Muscle layer of duodenum (tissue), 2 donors: ENCODE results near the gene IRAK1BP1.

ENCODE experiments used
- H3K27ac ChIP-seq: one replicate; pipeline ENCODE4 v1.7.0; 2013; ENCODE audit warnings: mild to moderate bottlenecking, low read length
- H3K27me3 ChIP-seq: one replicate; pipeline ENCODE4 v1.7.0; 2013; ENCODE audit warnings: low read depth, mild to moderate bottlenecking, control low read depth, low read length
- H3K36me3 ChIP-seq, 2 donors: one replicate each; pipeline ENCODE4 v1.7.0; 2013; ENCODE audit warnings: low read length in 2 of 2, control low read depth in 1 of 2, mild to moderate bottlenecking in 1 of 2; ENCODE audit not compliant: insufficient read depth in 2 of 2, control insufficient read depth in 1 of 2
- H3K4me1 ChIP-seq, 2 donors: one replicate each; pipeline ENCODE4 v1.7.0; 2013; ENCODE audit warnings: low read length in 2 of 2, mild to moderate bottlenecking in 2 of 2, control low read depth in 1 of 2, moderate library complexity in 1 of 2; ENCODE audit not compliant: insufficient read depth in 2 of 2, control insufficient read depth in 1 of 2
- H3K4me3 ChIP-seq, 2 donors: one replicate each; pipeline ENCODE4 v1.7.0; 2013; ENCODE audit warnings: low read length in 2 of 2, low read depth in 1 of 2, mild to moderate bottlenecking in 1 of 2
- H3K9me3 ChIP-seq, 2 donors: one replicate each; pipeline ENCODE4 v1.7.0; 2013; ENCODE audit warnings: low read length in 2 of 2, control low read depth in 1 of 2, mild to moderate bottlenecking in 1 of 2; ENCODE audit not compliant: control insufficient read depth in 1 of 2
- donor health status: healthy.

The IRAK1BP1 gene

GRCh38 chr6:78935553-78935952 is 68.2 kb downstream of the IRAK1BP1 start:
- peaks cover 7 to 12% of the 10 kb centered on the region in 2 donors for H3K36me3 ChIP-seq
- H3K4me3 ChIP-seq = no peak overlapping the region
- H3K9me3 ChIP-seq = peaks cover 0 to 12% of the 10 kb centered on the region in 2 donors
- H3K27me3 ChIP-seq = no peaks in the 10 kb centered on the region
- no peaks in the 10 kb centered on the region for H3K4me1 ChIP-seq
- H3K27ac ChIP-seq = no peak overlapping the region

- Histone ChIP-seq H3K9me3 (peaks cover 0 to 12% of the 10 kb centered on the region in 2 donors), H3K4me1 (no peaks in the 10 kb centered on the region)
Observed at GRCh38 chr6:78936515-78936914, 69.2 kb downstream of the IRAK1BP1 start.

GRCh38 chr6:78942446-78942845 is 75.1 kb downstream of the IRAK1BP1 start:
- H3K9me3 ChIP-seq = no peaks in the 10 kb centered on the region
- H3K27ac ChIP-seq = no peak overlapping the region
- H3K4me1 ChIP-seq = no peaks in the 10 kb centered on the region
- peaks cover 49 to 56% of the 10 kb centered on the region in 2 donors for H3K36me3 ChIP-seq
- no peaks in the 10 kb centered on the region for H3K27me3 ChIP-seq
- no peak overlapping the region for H3K4me3 ChIP-seq

More at GRCh38 chr6:78936515-78936914, 69.2 kb downstream of the IRAK1BP1 start:
- Histone ChIP-seq H3K27me3 (no peaks in the 10 kb centered on the region), H3K36me3 (peaks cover 13 to 20% of the 10 kb centered on the region in 2 donors), H3K4me3 (no peak overlapping the region), H3K27ac (no peak overlapping the region)

GRCh38 chr6:78947529-78947928 is 80.2 kb downstream of the IRAK1BP1 start:
- Histone ChIP-seq H3K27me3 (no peaks in the 10 kb centered on the region), H3K9me3 (peaks cover 6 to 12% of the 10 kb centered on the region in 2 donors), H3K4me1 (no peaks in the 10 kb centered on the region), H3K36me3 (peaks cover 52 to 78% of the 10 kb centered on the region in 2 donors), H3K27ac (no peak overlapping the region), H3K4me3 (no peak overlapping the region)

GRCh38 chr6:78947962-78948361 is 80.6 kb downstream of the IRAK1BP1 start:
- Histone ChIP-seq H3K9me3 (peaks cover 6 to 12% of the 10 kb centered on the region in 2 donors), H3K27ac (no peak overlapping the region), H3K36me3 (peaks cover 54 to 80% of the 10 kb centered on the region in 2 donors), H3K4me1 (no peaks in the 10 kb centered on the region), H3K4me3 (no peak overlapping the region), H3K27me3 (no peaks in the 10 kb centered on the region)

- Histone ChIP-seq H3K36me3 (peaks cover 62 to 84% of the 10 kb centered on the region in 2 donors), H3K9me3 (peaks cover 6 to 12% of the 10 kb centered on the region in 2 donors), H3K4me3 (no peak overlapping the region), H3K4me1 (no peaks in the 10 kb centered on the region), H3K27me3 (no peaks in the 10 kb centered on the region), H3K27ac (no peak overlapping the region)
Observed at GRCh38 chr6:78948785-78949184, 81.4 kb downstream of the IRAK1BP1 start.

- Histone ChIP-seq H3K27me3 (no peaks in the 10 kb centered on the region), H3K27ac (no peak overlapping the region), H3K4me3 (no peak overlapping the region), H3K36me3 (peaks cover 53 to 69% of the 10 kb centered on the region in 2 donors), H3K9me3 (peaks cover 6 to 12% of the 10 kb centered on the region in 2 donors), H3K4me1 (no peaks in the 10 kb centered on the region)
Observed at GRCh38 chr6:78952362-78952761, 85.0 kb downstream of the IRAK1BP1 start.
